Central memory CD4-positive, alpha-beta T cell (primary cell): ENCODE results near the gene FCN1.

ENCODE experiments used
- DNase-seq: peaks from one replicate; pipeline ENCODE4 v3.0.0; 2022

The FCN1 gene

DNA sequence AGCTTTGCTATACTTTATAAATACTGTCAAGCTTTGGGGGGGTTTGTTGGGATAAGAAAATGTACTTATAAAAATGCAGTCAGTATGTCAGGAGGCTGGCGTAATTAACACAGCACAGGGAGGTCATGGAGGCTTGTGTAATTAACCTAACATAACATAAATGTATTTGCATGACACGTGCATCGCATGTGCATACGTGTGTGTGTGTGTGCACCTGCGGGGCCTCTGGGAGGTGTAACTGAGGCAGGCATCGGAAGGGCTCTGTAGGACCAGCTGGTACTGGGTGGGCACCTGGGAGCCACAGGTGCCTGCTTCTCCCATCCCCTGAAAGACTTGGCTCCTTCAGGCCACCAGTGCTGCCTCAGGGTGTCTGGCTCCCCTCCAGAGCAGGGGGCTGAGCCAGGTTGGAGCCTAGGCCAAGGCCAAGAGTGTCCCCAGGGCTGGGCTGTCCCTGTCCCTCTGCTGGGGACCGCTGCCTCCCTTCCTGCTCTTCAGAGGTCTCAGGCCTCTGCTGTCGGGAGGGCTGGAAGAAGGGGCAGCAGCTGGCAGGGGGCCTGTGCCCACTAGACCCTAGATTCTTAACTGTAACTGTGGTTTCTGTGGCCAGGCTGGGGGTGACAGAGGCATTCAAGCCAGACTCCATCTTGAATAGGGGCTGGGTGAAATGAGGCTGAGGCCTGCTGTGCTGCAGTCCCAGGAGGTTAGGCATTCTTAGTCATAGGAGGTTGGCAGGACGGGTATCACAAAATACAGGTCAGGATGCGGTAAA is 28.1 kb downstream of the FCN1 start:
- DNase-seq, result no peak

- DNase-seq, result no peak
Measured at GRCh38 chr9:134888603-134889190, 29.0 kb downstream of the FCN1 start.

DNA sequence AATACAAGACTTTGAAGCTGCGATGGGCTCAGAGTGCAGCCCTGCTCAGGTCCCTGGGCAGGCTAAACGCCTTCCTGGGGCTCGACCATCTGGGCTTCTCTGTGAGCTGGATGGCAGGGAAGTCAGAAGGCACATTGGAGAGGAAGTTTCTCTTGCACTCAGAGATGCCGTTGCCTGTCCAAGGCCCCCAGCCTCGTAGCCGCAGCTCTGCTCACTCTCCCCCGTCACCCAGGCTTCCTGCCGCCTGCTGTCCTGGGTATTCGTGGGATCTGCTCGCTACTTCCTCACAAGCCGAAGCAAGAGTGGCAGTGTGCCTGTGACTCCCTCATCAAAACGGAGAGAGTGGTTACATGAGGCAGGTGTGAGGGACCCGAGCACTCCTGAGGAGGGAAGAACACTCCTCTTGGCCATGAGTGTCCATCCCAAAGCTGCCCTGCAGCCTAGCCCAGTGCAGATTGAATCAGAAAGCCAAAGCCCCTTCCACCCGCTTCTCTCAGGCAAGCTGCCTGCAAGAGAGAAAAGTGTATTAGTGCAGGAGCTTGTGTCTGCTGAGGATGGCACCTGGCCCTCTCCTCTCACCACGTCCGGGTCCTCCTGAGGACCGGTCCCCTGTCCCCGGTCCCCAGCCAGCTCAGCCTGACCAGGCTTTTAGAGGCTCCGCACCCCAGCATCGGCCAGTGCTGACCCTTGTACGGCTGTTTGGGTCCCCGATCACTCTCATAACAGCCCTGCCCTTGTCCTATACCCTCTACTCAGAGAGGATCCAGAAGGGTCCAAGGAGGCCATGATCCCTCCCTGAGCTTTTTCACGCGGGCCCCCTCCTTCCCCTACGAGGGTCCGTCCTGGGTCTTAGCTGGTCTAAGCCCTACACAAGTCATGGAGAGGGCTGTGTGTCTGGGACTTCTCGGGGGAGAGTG is 29.8 kb downstream of the FCN1 start:
- DNase-seq, result no peak

DNA sequence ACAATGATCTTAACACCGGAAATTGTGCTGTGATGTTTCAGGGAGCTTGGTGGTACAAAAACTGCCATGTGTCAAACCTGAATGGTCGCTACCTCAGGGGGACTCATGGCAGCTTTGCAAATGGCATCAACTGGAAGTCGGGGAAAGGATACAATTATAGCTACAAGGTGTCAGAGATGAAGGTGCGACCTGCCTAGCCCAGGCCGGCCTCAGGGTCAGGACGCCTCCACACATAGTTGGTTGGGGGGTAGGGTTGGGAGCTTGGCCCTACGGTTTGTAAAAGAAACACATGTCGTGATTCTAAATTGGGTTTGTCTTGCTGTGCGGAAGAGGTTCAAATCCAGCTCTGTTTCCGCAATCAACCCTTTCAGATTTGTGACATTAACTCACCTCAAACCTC is 30.5 kb downstream of the FCN1 start:
- no peak for DNase-seq

- no peak for DNase-seq
Measured at GRCh38 chr9:134886413-134886913, 31.2 kb downstream of the FCN1 start.

DNA sequence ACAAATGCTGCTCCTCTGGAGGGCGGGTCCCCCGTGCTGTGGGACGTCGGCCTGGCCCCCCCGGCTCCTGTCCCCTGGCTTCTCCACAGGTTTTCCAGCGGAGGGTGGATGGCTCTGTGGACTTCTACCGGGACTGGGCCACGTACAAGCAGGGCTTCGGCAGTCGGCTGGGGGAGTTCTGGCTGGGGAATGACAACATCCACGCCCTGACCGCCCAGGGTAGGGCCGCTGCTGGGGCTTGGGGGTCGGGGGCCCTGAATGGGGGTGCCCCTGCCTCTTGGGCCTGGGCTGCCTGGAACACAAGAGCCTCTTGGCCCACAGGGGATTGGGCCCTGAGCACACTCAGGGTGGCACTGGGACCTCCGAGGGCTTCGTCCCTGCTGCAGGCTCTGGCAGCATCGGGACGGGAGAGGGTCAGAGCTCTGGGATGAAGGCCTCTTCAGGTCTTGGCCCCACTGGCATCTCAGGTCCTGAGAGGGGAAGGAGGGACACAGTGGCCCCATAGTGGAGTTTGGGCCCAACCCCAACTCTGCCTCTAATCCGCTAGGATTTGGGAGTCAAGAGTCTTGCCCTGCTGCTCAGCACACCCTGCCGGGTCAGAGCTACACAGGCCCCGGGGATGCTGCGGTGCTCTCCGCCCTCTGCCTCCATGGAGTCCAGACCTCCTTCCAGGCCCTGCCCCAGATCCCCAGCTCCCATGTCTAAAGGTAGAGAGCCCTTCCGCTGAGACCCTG is 31.9 kb downstream of the FCN1 start:
- no peak for DNase-seq

GRCh38 chr9:134885001-134885678 is 32.6 kb downstream of the FCN1 start:
- DNase-seq, result no peak

GRCh38 chr9:134884492-134884891 is 33.2 kb downstream of the FCN1 start:
- DNase-seq, result no peak

GRCh38 chr9:134883040-134883782 is 34.5 kb downstream of the FCN1 start:
- DNase-seq, result no peak

GRCh38 chr9:134882204-134882785 is 35.4 kb downstream of the FCN1 start:
- DNase-seq, result no peak

DNA sequence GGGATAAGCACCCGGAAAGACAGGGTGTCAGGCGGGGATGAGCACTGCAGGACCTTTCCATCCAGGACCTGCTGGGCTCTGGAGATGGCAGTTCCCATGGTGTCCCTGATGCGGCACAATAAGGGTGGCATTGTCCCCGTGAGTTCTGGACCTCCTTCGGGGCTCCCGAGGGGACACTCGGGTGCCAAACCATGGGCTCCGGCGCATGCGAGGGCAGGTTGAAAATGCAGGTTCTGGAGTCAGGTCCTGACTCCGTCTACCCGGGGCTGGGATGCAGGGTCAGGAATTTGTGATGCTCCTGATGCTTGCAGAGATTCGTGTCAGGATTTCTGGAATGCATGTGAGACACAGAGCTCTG is 36.4 kb downstream of the FCN1 start:
- DNase-seq, result no peak

- no peak for DNase-seq
Measured at GRCh38 chr9:134880484-134881312, 37.0 kb downstream of the FCN1 start, which contains the start of gene FCN2. FCN2 (plus strand) TSS chr9:134880810; CDS start chr9:134880822, 12 bp downstream.

GRCh38 chr9:134879664-134880483 is 37.8 kb downstream of the FCN1 start:
- DNase-seq, result no peak

DNA sequence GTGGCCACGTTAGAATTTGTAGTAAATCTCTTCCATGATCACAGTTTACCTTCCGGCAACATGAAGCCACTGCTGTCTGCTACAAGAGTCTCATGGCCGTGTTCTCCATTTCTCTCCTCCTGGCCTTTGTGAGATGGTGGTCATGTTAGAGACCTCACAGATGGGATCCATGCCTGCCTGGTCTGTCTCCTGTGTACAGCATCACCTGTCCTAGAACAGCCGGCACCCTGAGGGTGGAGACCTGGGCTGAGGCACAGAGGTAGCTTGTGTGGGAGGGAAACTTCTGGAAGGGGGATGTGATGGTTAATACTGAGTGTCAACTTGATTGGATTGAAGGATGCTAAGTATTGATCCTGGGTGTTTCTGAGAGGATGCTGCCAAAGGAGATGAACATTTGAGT is 40.2 kb downstream of the FCN1 start:
- no peak for DNase-seq

- DNase-seq, result no peak
Measured at GRCh38 chr9:134875371-134875770, 42.3 kb downstream of the FCN1 start.

DNA sequence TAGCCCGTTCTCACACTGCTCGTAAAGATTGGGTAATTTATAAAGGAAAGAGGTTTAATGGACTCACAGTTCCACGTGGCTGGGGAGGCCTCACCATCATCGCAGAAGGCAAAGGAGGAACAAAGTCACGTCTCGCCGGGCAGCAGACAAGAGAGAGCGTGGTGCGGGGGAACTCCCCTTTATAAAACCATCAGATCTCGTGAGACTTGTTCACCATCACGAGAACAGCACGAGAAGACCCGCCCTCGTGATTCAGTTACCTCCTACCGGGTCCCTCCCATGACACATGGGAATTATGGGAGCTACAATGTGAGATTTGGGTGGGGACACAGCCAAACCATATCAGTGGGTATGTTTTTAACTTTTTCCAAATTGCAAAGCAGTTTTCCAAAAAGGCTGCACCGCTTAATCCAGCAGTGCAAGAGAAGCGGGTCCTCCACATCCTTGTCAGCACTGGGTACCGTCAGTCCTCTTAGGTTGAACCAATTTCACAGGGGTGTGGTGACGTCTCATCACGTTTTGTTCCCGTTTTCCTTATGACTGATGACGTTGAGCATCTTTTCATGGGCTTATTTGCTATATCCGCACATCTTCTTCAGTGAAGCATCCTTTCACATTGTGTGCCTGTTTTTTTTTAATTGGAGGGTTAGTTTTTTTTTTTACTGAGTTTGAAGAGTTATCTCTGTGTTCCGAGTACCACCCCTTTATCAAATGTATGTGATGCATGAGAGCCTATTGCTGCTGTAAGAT is 45.1 kb downstream of the FCN1 start:
- no peak for DNase-seq

DNA sequence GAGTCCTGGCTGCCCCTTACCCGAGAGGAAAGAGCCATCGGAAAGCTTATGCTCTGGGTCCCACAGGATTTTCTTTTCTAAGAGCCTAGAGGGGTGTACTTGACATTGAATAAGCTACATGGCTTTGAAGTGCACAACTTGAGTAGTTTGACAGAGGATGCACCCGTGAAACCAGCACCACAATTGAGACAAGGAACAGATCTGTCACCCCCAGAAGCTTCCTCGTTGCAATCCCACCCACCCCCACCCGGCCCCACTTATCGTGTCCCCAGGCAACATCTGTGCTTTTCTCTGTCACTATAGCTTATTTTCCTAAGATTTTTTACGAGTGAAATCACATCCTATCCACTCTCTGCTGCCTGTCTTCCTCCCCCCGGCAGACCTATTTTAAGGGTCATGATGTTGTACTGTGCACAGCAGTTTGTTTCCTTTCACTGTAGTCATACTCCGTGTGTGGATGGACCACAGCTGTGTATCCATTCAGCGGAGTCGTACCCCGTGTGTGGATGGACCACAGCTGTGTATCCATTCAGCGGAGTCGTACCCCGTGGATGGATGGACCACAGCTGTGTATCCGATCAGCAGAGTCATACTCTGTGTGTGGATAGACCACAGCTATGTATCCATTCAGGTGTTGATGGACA is 45.9 kb downstream of the FCN1 start:
- DNase-seq, result no peak
